A673 (cell line): ENCODE measurements around the gene KRT2. TPM values are rescaled to one million over a fixed set of nuclear protein-coding genes. Genes with fewer than 3 reads are reported as not detected.

Experiments
- BruUV-seq: library from RNA; stranded (reverse); fragments of 400-500 nt; replicated peaks from 2 replicates; lab custom pipeline; 2021; lab: Mats Ljungman, UMichigan
- CTCF ChIA-PET: fragments of 300-600 bp; sonication (Branson Sonifier 250); formaldehyde crosslinking; loops from one replicate; lab custom pipeline; 2022; ENCODE audit warnings: antibody characterized with exemption; lab: Charles Lee
- POLR2A ChIA-PET: fragments of 300-600 bp; sonication (Branson Sonifier 250); formaldehyde crosslinking; loops from one replicate; lab custom pipeline; 2022; ENCODE audit warnings: antibody characterized with exemption; ENCODE audit not compliant: low non-redundant PET; lab: Charles Lee
- DNase-seq: peaks from one replicate; pipeline ENCODE4 v3.0.0-alpha.2; 2015; ENCODE audit warnings: low spot score
- H3K27ac ChIP-seq: fragments of 200-600 bp; sonication (generic); 2 replicates; pipeline ENCODE4 v1.5.1; 2016; ENCODE audit warnings: mixed run types, low read depth, mild to moderate bottlenecking, mixed read lengths, antibody characterized with exemption, low read length; ENCODE audit not compliant: poor library complexity, severe bottlenecking
- H3K27me3 ChIP-seq: fragments of 200-600 bp; sonication (generic); replicated peaks from 2 replicates; pipeline ENCODE4 v1.6.1; 2017; ENCODE audit warnings: mixed run types, low read depth, mild to moderate bottlenecking, mixed read lengths, antibody characterized with exemption, low read length; ENCODE audit not compliant: insufficient read depth, poor library complexity
- H3K36me3 ChIP-seq: fragments of 200-600 bp; sonication (generic); 2 replicates; pipeline ENCODE4 v1.6.1; 2016; ENCODE audit warnings: mixed run types, mild to moderate bottlenecking, mixed read lengths, antibody characterized with exemption, low read length; ENCODE audit not compliant: insufficient read depth, poor library complexity, severe bottlenecking
- H3K4me1 ChIP-seq: fragments of 200-600 bp; sonication (generic); 2 replicates; pipeline ENCODE4 v1.6.1; 2017; ENCODE audit warnings: mixed run types, mild to moderate bottlenecking, mixed read lengths, antibody characterized with exemption, low read length; ENCODE audit not compliant: insufficient read depth, poor library complexity, severe bottlenecking
- H3K4me3 ChIP-seq: fragments of 200-600 bp; sonication (generic); 2 replicates; pipeline ENCODE4 v1.5.1; 2016; ENCODE audit warnings: low read depth, mixed run types, mild to moderate bottlenecking, mixed read lengths, low read length; ENCODE audit not compliant: poor library complexity, severe bottlenecking
- H3K9me3 ChIP-seq: fragments of 200-600 bp; sonication (generic); 2 replicates; pipeline ENCODE4 v1.6.1; 2016; ENCODE audit warnings: mixed run types, low read depth, mild to moderate bottlenecking, mixed read lengths, antibody characterized with exemption, low read length; ENCODE audit not compliant: poor library complexity, severe bottlenecking
- EZH2 ChIP-seq: fragments of 200-600 bp; sonication (generic); IDR thresholded peaks from 2 replicates; pipeline ENCODE4 v1.6.1; 2017; ENCODE audit warnings: borderline replicate concordance, low read depth, mild to moderate bottlenecking, mixed read lengths, antibody characterized with exemption, low read length; ENCODE audit not compliant: poor library complexity, severe bottlenecking
- intact Hi-C: fragments of 100-400 bp; cut with micrococcal nuclease; formaldehyde crosslinking; loops from one replicate; pipeline ENCODE4 v1.10.0; 2022; ENCODE audit not compliant: unreplicated experiment
- total RNA-seq: library from RNA; stranded (reverse); gene quantifications from 2 replicates; pipeline ENCODE4 v1.2.3, GENCODE V29; 2021
- TF ChIP-seq, protein P1 (sequence below): fragments of 300-800, 200-600 bp; sonication (generic); conservative IDR thresholded peaks from 2 replicates; pipeline ENCODE4 v1.5.1; 2017; ENCODE audit warnings: low read depth, mild to moderate bottlenecking, antibody characterized with exemption, low read length, moderate library complexity, mixed read lengths

KRT2 gene
- total RNA-seq, 1 experiment from 2014 or later, result not detected

DNA sequence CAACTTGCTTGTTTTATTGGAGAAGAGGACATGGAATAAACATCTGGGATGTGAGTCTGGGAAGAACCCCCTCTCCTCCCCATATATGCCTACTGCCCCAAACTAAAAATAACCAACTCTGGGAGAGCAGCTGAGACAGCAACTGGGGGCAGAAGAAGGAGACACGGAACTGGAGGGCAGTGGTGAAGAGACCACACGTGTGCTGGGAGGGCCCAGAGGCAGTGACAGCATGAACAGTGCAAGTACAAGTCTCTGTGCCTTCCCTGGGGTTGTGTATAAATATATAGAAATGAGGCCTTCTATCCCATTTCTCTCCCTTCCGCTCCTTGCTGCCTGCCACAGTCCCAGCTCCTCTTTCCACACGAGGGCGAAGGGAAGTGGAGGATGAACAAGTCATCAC is 29.7 kb downstream of the KRT2 start:
- Histone ChIP-seq H3K4me3 (no peak overlapping the region), H3K36me3 (no peaks in the 10 kb centered on the region), H3K9me3 (no peaks in the 10 kb centered on the region), H3K4me1 (no peaks in the 10 kb centered on the region), H3K27me3 (no peaks in the 10 kb centered on the region), H3K27ac (no peak overlapping the region)
- intact Hi-C loops, result no loop called here
- no peak for DNase-seq
- no TSS peak for BruUV-seq
- POLR2A ChIA-PET, result no interaction called here
- TF ChIP-seq, protein P1, sequence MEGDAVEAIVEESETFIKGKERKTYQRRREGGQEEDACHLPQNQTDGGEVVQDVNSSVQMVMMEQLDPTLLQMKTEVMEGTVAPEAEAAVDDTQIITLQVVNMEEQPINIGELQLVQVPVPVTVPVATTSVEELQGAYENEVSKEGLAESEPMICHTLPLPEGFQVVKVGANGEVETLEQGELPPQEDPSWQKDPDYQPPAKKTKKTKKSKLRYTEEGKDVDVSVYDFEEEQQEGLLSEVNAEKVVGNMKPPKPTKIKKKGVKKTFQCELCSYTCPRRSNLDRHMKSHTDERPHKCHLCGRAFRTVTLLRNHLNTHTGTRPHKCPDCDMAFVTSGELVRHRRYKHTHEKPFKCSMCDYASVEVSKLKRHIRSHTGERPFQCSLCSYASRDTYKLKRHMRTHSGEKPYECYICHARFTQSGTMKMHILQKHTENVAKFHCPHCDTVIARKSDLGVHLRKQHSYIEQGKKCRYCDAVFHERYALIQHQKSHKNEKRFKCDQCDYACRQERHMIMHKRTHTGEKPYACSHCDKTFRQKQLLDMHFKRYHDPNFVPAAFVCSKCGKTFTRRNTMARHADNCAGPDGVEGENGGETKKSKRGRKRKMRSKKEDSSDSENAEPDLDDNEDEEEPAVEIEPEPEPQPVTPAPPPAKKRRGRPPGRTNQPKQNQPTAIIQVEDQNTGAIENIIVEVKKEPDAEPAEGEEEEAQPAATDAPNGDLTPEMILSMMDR, result no peak
- no peak for TF ChIP-seq EZH2
- CTCF ChIA-PET, result no interaction called here

DNA sequence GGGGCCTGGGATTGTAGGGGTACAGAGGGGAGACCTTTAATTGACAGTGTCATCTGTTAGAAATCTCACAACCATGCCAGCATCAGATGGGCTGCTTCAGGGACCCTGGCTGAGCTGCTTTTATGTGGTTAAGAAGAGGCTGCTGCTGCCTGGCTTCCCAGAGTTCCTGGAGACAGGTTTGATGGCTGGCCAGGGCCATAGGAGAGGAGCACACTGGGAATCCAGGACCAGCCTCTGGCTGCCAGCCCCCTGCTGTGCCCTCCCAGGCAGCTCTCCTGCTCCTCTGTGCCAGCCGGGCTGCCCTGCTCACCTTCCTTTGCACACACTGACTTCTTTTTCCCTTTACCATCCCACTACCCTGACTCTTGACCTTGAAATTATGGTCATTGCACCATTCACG is 33.1 kb downstream of the KRT2 start:
- H3K4me3 ChIP-seq, result no peak overlapping the region
- intact Hi-C loops, result no loop called here
- no peak overlapping the region for H3K27ac ChIP-seq
- no peaks in the 10 kb centered on the region for H3K27me3 ChIP-seq
- TF ChIP-seq, protein P1, result no peak
- TF ChIP-seq EZH2, result no peak
- H3K9me3 ChIP-seq, result no peaks in the 10 kb centered on the region
- H3K36me3 ChIP-seq, result no peaks in the 10 kb centered on the region
- peaks cover 10% of the 10 kb centered on the region for H3K4me1 ChIP-seq
- ChIA-PET CTCF (no interaction called here), POLR2A (no interaction called here)
- no peak for DNase-seq
- no TSS peak for BruUV-seq

DNA sequence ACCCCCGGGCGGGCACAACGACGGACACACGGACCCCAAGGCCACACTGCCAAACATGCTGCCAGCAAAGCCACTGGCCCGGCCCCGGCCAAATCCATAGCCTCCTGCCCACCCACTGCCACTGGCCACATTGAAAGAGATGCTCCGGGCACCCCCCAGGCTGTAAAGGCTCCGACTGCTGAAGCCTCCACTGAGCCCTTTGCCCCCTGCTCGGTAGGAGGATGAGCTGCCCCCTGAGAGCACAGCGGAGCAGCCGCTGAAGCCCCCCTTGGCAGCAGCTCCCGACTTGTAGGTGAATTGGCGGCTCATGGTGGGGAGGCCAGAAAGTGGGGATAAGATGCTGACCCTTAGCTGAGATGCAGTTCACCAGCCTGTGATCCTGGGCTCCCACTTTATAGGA is 33.8 kb downstream of the KRT2 start, which contains the start of gene KRT73:
TSS of gene KRT73 (minus strand) at position 344 of the 400 bp plus-strand sequence. CDS start at position 309, 35 bp downstream.
- TF ChIP-seq, protein P1, result no peak
- no peak for TF ChIP-seq EZH2
- intact Hi-C loops, result no loop called here
- Histone ChIP-seq H3K4me3 (no peak within 1 kb of the TSS), H3K27ac (no peak within 1 kb of the TSS), H3K9me3 (no peaks in the 10 kb centered on the region), H3K27me3 (no peaks in the 10 kb centered on the region), H3K4me1 (peaks cover 10% of the 10 kb centered on the region), H3K36me3 (no peaks in the 10 kb centered on the region)
- POLR2A ChIA-PET, result no interaction called here
- BruUV-seq, result no TSS peak
- CTCF ChIA-PET, result no interaction called here
- no peak for DNase-seq
